Neural progenitor cell (in vitro differentiated cells): ENCODE measurements around the gene KRT72. TPM values are rescaled to one million over a fixed set of nuclear protein-coding genes. Genes with fewer than 3 reads are reported as not detected.
A peak's percentile ranks its signal among the peaks of the same experiment; 100 is the strongest.

Experiments used
- DNase-seq: peaks from one replicate; pipeline ENCODE4 v3.0.0-alpha.2; 2016; ENCODE audit warnings: low spot score
- H2AFZ ChIP-seq: fragments of 200-600 bp; sonication (generic); replicated peaks from 2 replicates; pipeline ENCODE4 v1.6.1; 2016; ENCODE audit warnings: antibody characterized with exemption
- H3F3A ChIP-seq: fragments of 200-600 bp; sonication (generic); 2 replicates; pipeline ENCODE4 v1.6.1; 2016; ENCODE audit warnings: antibody characterized with exemption, low read depth
- H3K27ac ChIP-seq: fragments of 200-600 bp; sonication (generic); 2 replicates; pipeline ENCODE4 v1.5.1; 2016; ENCODE audit warnings: mild to moderate bottlenecking
- H3K27me3 ChIP-seq: fragments of 200-600 bp; sonication (generic); 2 replicates; pipeline ENCODE4 v1.6.1; 2016; ENCODE audit warnings: mild to moderate bottlenecking, moderate library complexity
- H3K36me3 ChIP-seq: fragments of 200-600 bp; sonication (generic); 2 replicates; pipeline ENCODE4 v1.5.1; 2016
- H3K4me1 ChIP-seq: fragments of 200-600 bp; sonication (generic); 2 replicates; pipeline ENCODE4 v1.6.1; 2016; ENCODE audit warnings: mixed run types
- H3K4me2 ChIP-seq: fragments of 200-600 bp; sonication (generic); 2 replicates; pipeline ENCODE4 v1.6.1; 2016
- H3K4me3 ChIP-seq: fragments of 200-600 bp; sonication (generic); 2 replicates; pipeline ENCODE4 v1.5.1; 2016
- H3K79me2 ChIP-seq: fragments of 200-600 bp; sonication (generic); 2 replicates; pipeline ENCODE4 v1.6.1; 2016; ENCODE audit warnings: low read depth
- H3K9ac ChIP-seq: fragments of 200-600 bp; sonication (generic); 2 replicates; pipeline ENCODE4 v1.6.1; 2016
- H3K9me3 ChIP-seq: fragments of 200-600 bp; sonication (generic); 2 replicates; pipeline ENCODE4 v1.5.1; 2016; ENCODE audit warnings: low read depth
- H4K20me1 ChIP-seq: fragments of 200-600 bp; sonication (generic); 2 replicates; pipeline ENCODE4 v1.6.1; 2016; ENCODE audit warnings: low read depth
- H3K27ac Mint-ChIP-seq: 3 replicates; pipeline ENCODE4 v1.8.0; 2021; ENCODE audit warnings: mixed read lengths
- H3K27me3 Mint-ChIP-seq: 2 replicates; pipeline ENCODE4 v1.8.0; 2022; ENCODE audit warnings: low read depth, mild to moderate bottlenecking, inconsistent platforms, moderate library complexity, mixed read lengths; ENCODE audit not compliant: insufficient read depth
- H3K36me3 Mint-ChIP-seq: 3 replicates; pipeline ENCODE4 v1.8.0; 2021; ENCODE audit warnings: mixed read lengths
- H3K4me1 Mint-ChIP-seq: 3 replicates; pipeline ENCODE4 v1.8.0; 2021; ENCODE audit warnings: mixed read lengths
- H3K4me3 Mint-ChIP-seq: 3 replicates; pipeline ENCODE4 v1.8.0; 2021; ENCODE audit warnings: mild to moderate bottlenecking, moderate library complexity, mixed read lengths
- H3K9me3 Mint-ChIP-seq: 3 replicates; pipeline ENCODE4 v1.8.0; 2020; ENCODE audit warnings: mixed read lengths
- CTCF ChIP-seq: fragments of 200-600 bp; sonication (generic); IDR thresholded peaks from 2 replicates; pipeline ENCODE4 v1.5.1; 2017; ENCODE audit warnings: antibody characterized with exemption, mild to moderate bottlenecking
- EZH2 ChIP-seq: fragments of 200-600 bp; sonication (generic); IDR thresholded peaks from 2 replicates; pipeline ENCODE4 v1.6.1; 2017; ENCODE audit warnings: antibody characterized with exemption, mild to moderate bottlenecking, moderate library complexity
- EZH2phosphoT487 ChIP-seq: fragments of 200-600 bp; sonication (generic); IDR thresholded peaks from 2 replicates; pipeline ENCODE4 v1.6.1; 2017; ENCODE audit warnings: antibody characterized with exemption
- total RNA-seq: library from RNA; depleted of rRNA; stranded (reverse); fragments of >200 nt; gene quantifications from 2 replicates; pipeline ENCODE4 v1.2.3, GENCODE V29; 2015; ENCODE audit warnings: low replicate concordance

Gene KRT72
- total RNA-seq, 1 donor from 2014 or later = not detected

DNA sequence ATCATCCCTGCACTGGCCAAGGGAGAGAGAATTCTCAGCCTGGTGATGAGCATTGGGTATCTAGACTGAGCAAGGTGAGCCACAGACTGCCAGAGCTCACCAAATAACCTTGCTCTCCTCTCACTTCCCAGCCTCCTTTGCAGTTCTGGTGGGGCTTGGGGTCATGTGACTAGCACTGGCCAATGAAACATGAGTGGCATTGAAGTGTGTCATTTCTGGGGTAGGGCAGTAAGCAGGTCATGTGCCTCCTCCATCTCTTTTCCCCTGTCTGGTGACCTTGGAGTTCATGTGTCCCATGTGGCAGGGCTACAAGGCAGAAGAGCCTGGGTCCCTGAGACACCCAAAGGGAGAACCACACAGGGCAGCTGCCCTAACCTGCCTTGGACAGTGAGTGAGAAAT is 3.6 kb upstream of the KRT72 start:
- no peak for DNase-seq
- peaks cover 6% of the 10 kb centered on the region for H3K27me3 Mint-ChIP-seq

DNA sequence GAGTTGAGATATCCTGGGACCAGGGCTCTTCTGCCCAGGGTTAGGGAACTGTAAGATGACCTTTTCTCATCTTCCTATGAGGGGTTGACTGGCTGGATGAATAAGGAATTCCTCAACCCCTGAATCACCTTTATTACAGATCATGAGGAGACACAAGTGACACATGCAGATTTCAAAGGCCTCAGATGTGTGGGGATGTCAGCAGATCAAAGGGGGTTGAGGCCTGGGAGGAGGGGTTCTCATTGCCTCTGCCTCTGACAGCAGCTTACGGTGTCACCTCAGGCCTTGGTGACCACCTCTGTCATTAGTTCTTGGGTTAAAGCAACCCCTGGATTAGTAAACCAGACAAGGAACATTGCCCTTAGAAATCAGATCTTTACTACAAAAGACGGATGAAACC is 2.1 kb upstream of the KRT72 start:
- H3K27me3 Mint-ChIP-seq = peaks cover 7% of the 10 kb centered on the region
- Histone ChIP-seq H3K9ac (no peak overlapping the region), H3K4me1 (no peaks in the 10 kb centered on the region)

More for the DNA sequence above, 3.6 kb upstream of the KRT72 start:
- no peaks in the 10 kb centered on the region for H3K4me1 Mint-ChIP-seq
- Histone ChIP-seq H3F3A (no peaks in the 10 kb centered on the region), H3K79me2 (no peaks in the 10 kb centered on the region), H3K4me3 (no peak overlapping the region), H3K9me3 (no peaks in the 10 kb centered on the region), H4K20me1 (no peaks in the 10 kb centered on the region), H3K9ac (no peak overlapping the region), H3K27ac (no peak overlapping the region), H3K4me1 (no peaks in the 10 kb centered on the region), H2AFZ (no peak overlapping the region), H3K4me2 (no peak overlapping the region), H3K36me3 (no peaks in the 10 kb centered on the region), H3K27me3 (no peaks in the 10 kb centered on the region)
- H3K4me3 Mint-ChIP-seq = no peak overlapping the region
- TF ChIP-seq CTCF (no peak), EZH2 (no peak), EZH2phosphoT487 (no peak)
- H3K9me3 Mint-ChIP-seq = no peaks in the 10 kb centered on the region
- H3K36me3 Mint-ChIP-seq = no peaks in the 10 kb centered on the region
- H3K27ac Mint-ChIP-seq = no peak overlapping the region

DNA sequence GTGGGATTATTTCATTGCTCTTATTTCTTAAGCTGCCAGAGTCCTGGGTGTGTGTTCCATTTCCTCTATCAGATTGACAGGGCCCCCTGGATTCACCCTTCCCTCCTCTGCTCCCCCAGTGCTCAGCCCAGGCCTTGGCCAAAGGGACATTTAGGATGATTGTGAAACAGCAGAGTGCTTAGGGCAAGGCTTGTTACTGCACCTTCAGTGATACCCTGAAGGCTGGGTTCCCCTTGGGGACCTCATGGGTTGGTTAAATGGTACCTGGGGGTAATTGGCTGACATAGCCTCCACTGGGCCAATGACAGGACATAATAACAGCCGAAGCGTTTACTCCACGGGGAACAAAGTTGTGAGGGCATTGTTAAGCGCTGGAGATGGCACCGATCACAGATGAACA is 1.3 kb upstream of the KRT72 start:
- no peak overlapping the region for H3K27ac ChIP-seq
- H3K9me3 ChIP-seq = no peaks in the 10 kb centered on the region
- H3K36me3 Mint-ChIP-seq = no peaks in the 10 kb centered on the region
- H3K4me2 ChIP-seq = no peak overlapping the region
- H3K27me3 ChIP-seq = peaks cover 18% of the 10 kb centered on the region
- H3K4me3 Mint-ChIP-seq = no peak overlapping the region
- no peaks in the 10 kb centered on the region for H3K36me3 ChIP-seq
- no peaks in the 10 kb centered on the region for H3F3A ChIP-seq
- H3K4me1 Mint-ChIP-seq = no peaks in the 10 kb centered on the region
- TF ChIP-seq EZH2 = no peak
- no peaks in the 10 kb centered on the region for H3K4me1 ChIP-seq
- no peak overlapping the region for H2AFZ ChIP-seq
- peaks cover 7% of the 10 kb centered on the region for H3K27me3 Mint-ChIP-seq
- H3K9me3 Mint-ChIP-seq = no peaks in the 10 kb centered on the region
- H4K20me1 ChIP-seq = no peaks in the 10 kb centered on the region
- H3K79me2 ChIP-seq = no peaks in the 10 kb centered on the region
- no peak overlapping the region for H3K4me3 ChIP-seq
- no peak overlapping the region for H3K9ac ChIP-seq
- no peak for DNase-seq
- H3K27ac Mint-ChIP-seq = no peak overlapping the region

More for the DNA sequence above, 2.1 kb upstream of the KRT72 start:
- Histone ChIP-seq H3K4me3 (no peak overlapping the region), H3K27me3 (peaks cover 12% of the 10 kb centered on the region), H3K27ac (no peak overlapping the region), H3K36me3 (no peaks in the 10 kb centered on the region), H3K9me3 (no peaks in the 10 kb centered on the region), H4K20me1 (no peaks in the 10 kb centered on the region), H2AFZ (no peak overlapping the region), H3F3A (no peaks in the 10 kb centered on the region), H3K4me2 (no peak overlapping the region), H3K79me2 (no peaks in the 10 kb centered on the region)
- Mint-ChIP-seq H3K4me1 (no peaks in the 10 kb centered on the region), H3K9me3 (no peaks in the 10 kb centered on the region), H3K27ac (no peak overlapping the region), H3K36me3 (no peaks in the 10 kb centered on the region), H3K4me3 (no peak overlapping the region)
- TF ChIP-seq CTCF (no peak), EZH2 (no peak), EZH2phosphoT487 (no peak)
- no peak for DNase-seq

GRCh38 chr12:52601671-52602070 is 408 bp upstream of the KRT72 start:
- no peaks in the 10 kb centered on the region for H3K4me1 Mint-ChIP-seq
- Histone ChIP-seq H3K36me3 (no peaks in the 10 kb centered on the region), H3K4me1 (no peaks in the 10 kb centered on the region), H3K4me2 (no peak overlapping the region), H3K9ac (no peak overlapping the region), H4K20me1 (no peaks in the 10 kb centered on the region), H3K27ac (no peak overlapping the region), H3K79me2 (no peaks in the 10 kb centered on the region), H2AFZ (no peak overlapping the region), H3K27me3 (peaks cover 25% of the 10 kb centered on the region), H3K4me3 (no peak overlapping the region), H3F3A (no peaks in the 10 kb centered on the region), H3K9me3 (no peaks in the 10 kb centered on the region)
- H3K4me3 Mint-ChIP-seq = peak overlapping the region; percentile 20
- H3K27ac Mint-ChIP-seq = no peak overlapping the region
- H3K27me3 Mint-ChIP-seq = peaks cover 4% of the 10 kb centered on the region
- DNase-seq = no peak
- no peaks in the 10 kb centered on the region for H3K36me3 Mint-ChIP-seq
- H3K9me3 Mint-ChIP-seq = no peaks in the 10 kb centered on the region
- TF ChIP-seq CTCF = no peak
- no peak for TF ChIP-seq EZH2
- no peak for TF ChIP-seq EZH2phosphoT487
